Colonic mucosa (tissue), 4 donors: Measurements from ENCODE around the gene LARGE1. TPM values are rescaled to one million over a fixed set of nuclear protein-coding genes. Genes with fewer than 3 reads are reported as not detected.

Source experiments
- DNase-seq: peaks from one replicate; pipeline ENCODE4 v3.0.0-alpha.2; 2020
- H3K27ac ChIP-seq: fragments of 200-600 bp; one replicate; pipeline ENCODE4 v1.8.0; 2021
- H3K27me3 ChIP-seq: fragments of 200-600 bp; one replicate; pipeline ENCODE4 v1.8.0; 2021
- H3K36me3 ChIP-seq: fragments of 200-600 bp; one replicate; pipeline ENCODE4 v1.8.0; 2021
- H3K4me1 ChIP-seq: fragments of 200-600 bp; one replicate; pipeline ENCODE4 v1.8.0; 2021; ENCODE audit warnings: mild to moderate bottlenecking
- H3K4me3 ChIP-seq: fragments of 200-600 bp; one replicate; pipeline ENCODE4 v1.8.0; 2021
- H3K9ac ChIP-seq, 2 donors: one replicate each; pipeline ENCODE4 v1.7.0; 2013; ENCODE audit warnings: control low read depth in 2 of 2, low read depth in 2 of 2, low read length in 2 of 2
- H3K9me3 ChIP-seq: fragments of 200-600 bp; one replicate; pipeline ENCODE4 v1.8.0; 2021
- CTCF ChIP-seq: fragments of 200-600 bp; IDR thresholded peaks from one replicate; pipeline ENCODE4 v1.8.0; 2022; ENCODE audit warnings: antibody characterized with exemption, mild to moderate bottlenecking
- intact Hi-C: fragments of 100-400 bp; cut with DNase I; formaldehyde crosslinking; loops from one replicate; pipeline ENCODE4 v1.14.1; 2022
- total RNA-seq, 2 donors: library from RNA; stranded (reverse); fragmentation: NEBNext Ultra II Directional in 1 of 2; extraction: Animal tissue kit (Norgen Biotek cat#: 25700) in 1 of 2; gene quantifications; one replicate each; pipeline ENCODE4 v1.2.1, GENCODE V29; 2021
- donor health status: healthy.
- donor health status: DM: no; HTN: no; CAD: no.
- donor health status: DM: no; HTN: no; CAD: no.

Gene LARGE1
- total RNA-seq, 2 donors from 2014 or later, result 45.2 to 46.5 TPM

GRCh38 chr22:33654173-33654895 is 265.9 kb downstream of the LARGE1 start:
- no peak for TF ChIP-seq CTCF
- intact Hi-C loops, result loop anchor here (10.0 kb wide), 1 partner anchor 270 kb away; the partner anchor contains the start of gene LARGE1
- no peaks in the 10 kb centered on the region for H3K9me3 ChIP-seq
- H3K27ac ChIP-seq, result no peak overlapping the region
- H3K36me3 ChIP-seq, result no peaks in the 10 kb centered on the region
- H3K9ac ChIP-seq, result no peak overlapping the region
- H3K4me3 ChIP-seq, result no peak overlapping the region
- no peaks in the 10 kb centered on the region for H3K4me1 ChIP-seq
- peak; percentile 40 for DNase-seq
- H3K27me3 ChIP-seq, result no peaks in the 10 kb centered on the region

GRCh38 chr22:33653532-33654063 is 266.7 kb downstream of the LARGE1 start:
- Histone ChIP-seq H3K27ac (no peak overlapping the region), H3K4me3 (no peak overlapping the region)
- intact Hi-C loops, result loop anchor here (10.0 kb wide), 1 partner anchor 271 kb away; the partner anchor contains the start of gene LARGE1

GRCh38 chr22:33652615-33653014 is 267.7 kb downstream of the LARGE1 start:
- H3K36me3 ChIP-seq, result no peaks in the 10 kb centered on the region
- intact Hi-C loops, result loop anchor here (10.0 kb wide), 1 partner anchor 272 kb away; the partner anchor contains the start of gene LARGE1
- H3K27ac ChIP-seq, result no peak overlapping the region
- H3K9ac ChIP-seq, result no peak overlapping the region
- H3K27me3 ChIP-seq, result no peaks in the 10 kb centered on the region
- TF ChIP-seq CTCF, result no peak
- no peak overlapping the region for H3K4me3 ChIP-seq
- H3K4me1 ChIP-seq, result no peaks in the 10 kb centered on the region
- no peaks in the 10 kb centered on the region for H3K9me3 ChIP-seq
- DNase-seq, result no peak

More at GRCh38 chr22:33653532-33654063, 266.7 kb downstream of the LARGE1 start:
- DNase-seq, result no peak
- Histone ChIP-seq H3K27me3 (no peaks in the 10 kb centered on the region), H3K9me3 (no peaks in the 10 kb centered on the region), H3K4me1 (no peaks in the 10 kb centered on the region), H3K9ac (no peak overlapping the region), H3K36me3 (no peaks in the 10 kb centered on the region)
- TF ChIP-seq CTCF, result no peak

GRCh38 chr22:33650244-33650643 is 270.0 kb downstream of the LARGE1 start:
- no peak for TF ChIP-seq CTCF
- Histone ChIP-seq H3K27ac (no peak overlapping the region), H3K4me1 (no peaks in the 10 kb centered on the region), H3K27me3 (no peaks in the 10 kb centered on the region), H3K36me3 (no peaks in the 10 kb centered on the region), H3K9ac (no peak overlapping the region), H3K9me3 (no peaks in the 10 kb centered on the region), H3K4me3 (no peak overlapping the region)
- DNase-seq, result no peak
- intact Hi-C loops, result loop anchor here (10.0 kb wide), 1 partner anchor 275 kb away; the partner anchor contains the start of gene LARGE1

GRCh38 chr22:33648478-33648877 is 271.8 kb downstream of the LARGE1 start:
- intact Hi-C loops, result no loop called here
- DNase-seq, result no peak
- H3K27me3 ChIP-seq, result no peaks in the 10 kb centered on the region
- TF ChIP-seq CTCF, result no peak
- no peak overlapping the region for H3K9ac ChIP-seq
- no peaks in the 10 kb centered on the region for H3K36me3 ChIP-seq
- no peaks in the 10 kb centered on the region for H3K4me1 ChIP-seq
- H3K9me3 ChIP-seq, result no peaks in the 10 kb centered on the region
- no peak overlapping the region for H3K27ac ChIP-seq
- no peak overlapping the region for H3K4me3 ChIP-seq
